ENCODE data around the gene BRD1.
"Not testable (repeated sequence)": the region's sequence is repeated elsewhere in the genome, so short reads cannot be mapped to it uniquely, and the experiment has no call there.

Gene BRD1

DNA sequence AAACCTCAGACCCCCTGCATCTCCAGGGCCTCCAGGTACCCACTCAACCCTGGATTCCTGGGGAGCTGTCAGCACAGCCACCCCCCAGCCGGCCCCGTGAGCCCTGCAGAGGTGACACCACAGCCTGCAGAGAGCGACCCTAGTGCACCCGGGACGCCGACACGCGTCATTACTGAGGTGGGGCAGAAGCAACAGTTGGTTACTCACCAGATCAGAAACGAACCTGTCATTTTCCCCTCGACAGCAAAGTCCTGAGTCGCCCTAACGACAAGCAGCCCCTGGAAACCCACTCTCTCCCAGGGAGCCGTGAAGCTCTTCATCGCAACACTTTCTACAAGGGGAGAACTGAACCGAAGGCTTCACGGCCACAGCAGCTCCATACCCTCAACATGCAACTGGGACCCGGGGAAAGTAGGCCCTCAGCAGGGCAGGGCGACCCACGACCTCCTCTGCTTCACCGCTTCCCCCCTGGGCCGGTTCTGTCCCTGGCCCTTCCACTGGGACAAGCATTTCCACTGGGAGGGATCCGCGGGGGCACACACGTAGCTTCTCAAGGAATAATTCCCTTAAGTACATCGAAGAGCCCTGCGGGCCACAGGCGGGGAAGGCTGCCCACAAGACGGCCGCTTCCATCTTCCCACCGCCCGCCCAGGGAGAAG lies 1.6 kb downstream of the BRD1 start:
- DNase-seq (ENCODE audit: low spot score), result peak; percentile 64

DNA sequence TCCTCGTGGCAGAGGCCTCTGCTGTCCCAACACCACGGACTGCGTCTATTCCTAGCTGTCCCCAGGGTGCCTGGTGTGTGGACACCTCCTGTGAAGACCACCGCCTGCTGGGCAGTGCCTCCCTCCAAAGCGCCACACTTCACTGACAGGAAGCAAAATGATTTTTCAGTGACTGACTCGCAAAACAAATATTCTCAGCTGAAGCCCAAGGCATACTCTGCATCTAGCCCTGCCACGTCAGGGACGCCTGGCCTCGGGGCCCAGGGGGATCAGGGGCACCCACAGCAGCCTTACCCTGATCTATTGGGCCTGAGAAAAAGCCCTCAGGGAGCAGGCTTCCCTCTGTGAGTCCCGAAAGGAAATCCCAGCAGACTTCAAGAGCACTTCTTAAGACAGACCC lies 2.2 kb downstream of the BRD1 start:
- no peak for DNase-seq (ENCODE audit: low spot score)

DNA sequence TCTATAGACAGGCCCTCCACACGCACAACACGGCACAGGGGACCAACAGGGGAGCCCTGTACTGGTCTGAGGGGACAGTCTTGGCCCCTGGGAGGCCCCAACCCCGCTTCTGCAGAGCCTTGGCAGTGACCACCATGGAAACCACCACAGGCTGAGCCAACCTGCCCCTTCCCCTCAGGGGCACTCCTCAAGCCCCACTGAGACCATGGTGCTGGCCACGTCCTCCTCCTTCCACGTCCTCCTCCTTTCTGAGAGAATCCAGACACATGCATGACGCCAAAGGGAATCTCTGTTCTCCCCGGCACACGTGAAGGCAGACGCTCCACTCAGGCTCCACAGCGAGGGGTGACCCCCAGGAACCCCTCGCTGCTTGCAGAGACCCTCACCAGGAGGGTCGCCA lies 2.7 kb downstream of the BRD1 start:
- no peak for DNase-seq (ENCODE audit: low spot score)

DNA sequence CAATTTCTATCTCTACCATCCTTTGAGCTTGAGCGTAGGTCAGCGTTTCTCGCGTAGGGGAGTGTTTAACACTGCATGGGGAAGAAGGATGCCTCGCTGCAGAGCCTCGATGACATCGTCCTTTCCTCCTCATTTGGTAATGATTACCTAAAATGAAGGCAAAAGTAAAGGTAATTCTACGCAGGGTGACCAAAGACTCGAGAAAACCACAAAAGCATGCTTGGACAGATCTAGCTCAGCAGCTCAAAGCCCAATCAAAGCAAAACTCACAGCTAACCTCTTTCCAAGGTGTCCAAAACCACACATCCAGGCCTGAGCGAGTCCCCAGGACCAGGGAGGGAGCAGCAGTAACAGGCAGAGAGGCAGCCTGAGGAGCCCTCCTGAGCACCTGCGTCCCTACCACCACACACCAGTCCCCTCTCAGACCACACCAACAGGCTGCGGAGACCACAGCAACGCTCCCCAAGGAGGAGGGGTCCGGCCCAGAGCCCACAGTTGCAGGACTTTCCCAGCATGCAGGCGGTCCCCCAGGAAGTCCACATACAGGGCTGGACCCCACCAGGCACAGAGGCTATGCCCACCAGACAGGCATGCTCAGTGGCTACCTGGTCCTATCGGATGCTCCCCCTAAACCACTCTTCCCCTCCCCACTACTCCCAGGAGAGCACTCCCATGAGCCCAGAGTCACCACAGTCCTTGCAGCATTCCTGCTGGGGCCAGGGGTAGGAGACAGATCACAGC lies 3.3 kb downstream of the BRD1 start:
- no peak for DNase-seq (ENCODE audit: low spot score)

DNA sequence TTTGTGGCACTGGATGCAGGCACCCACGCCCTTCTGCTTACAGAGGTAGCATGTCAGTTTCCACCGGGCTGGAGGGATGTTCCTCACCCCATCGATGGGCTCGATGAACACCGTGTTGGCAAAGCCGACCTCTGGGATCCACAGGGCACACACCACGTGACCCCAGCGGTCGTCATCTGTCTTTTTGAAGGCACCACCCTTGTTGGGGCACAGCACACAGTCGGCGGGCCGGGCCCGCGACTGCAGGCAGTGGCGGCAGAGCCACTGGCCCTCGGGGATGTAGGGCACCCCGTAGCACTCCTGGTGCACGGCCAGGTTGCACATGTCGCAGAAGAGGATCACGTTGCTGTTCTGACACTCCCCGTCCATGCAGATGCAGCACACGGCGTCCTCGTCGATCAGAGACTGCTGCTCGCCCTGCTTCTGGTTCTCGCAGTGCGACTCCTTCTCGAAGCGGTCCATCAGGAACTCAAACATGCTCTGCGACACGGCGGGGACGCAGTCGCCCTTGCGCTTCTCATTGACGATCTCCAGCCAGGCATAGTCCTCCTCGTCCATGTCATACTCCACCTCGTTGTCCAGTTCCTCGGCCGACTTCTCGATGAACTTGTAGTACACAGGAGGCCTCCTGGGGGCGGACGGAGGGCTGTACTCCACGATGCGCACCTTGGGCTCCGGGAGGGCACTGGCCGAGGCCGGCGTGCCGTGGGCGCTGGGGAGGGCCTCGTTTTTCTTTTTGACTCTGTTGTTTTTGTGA lies 4.2 kb downstream of the BRD1 start:
- no peak for DNase-seq (ENCODE audit: low spot score)

DNA sequence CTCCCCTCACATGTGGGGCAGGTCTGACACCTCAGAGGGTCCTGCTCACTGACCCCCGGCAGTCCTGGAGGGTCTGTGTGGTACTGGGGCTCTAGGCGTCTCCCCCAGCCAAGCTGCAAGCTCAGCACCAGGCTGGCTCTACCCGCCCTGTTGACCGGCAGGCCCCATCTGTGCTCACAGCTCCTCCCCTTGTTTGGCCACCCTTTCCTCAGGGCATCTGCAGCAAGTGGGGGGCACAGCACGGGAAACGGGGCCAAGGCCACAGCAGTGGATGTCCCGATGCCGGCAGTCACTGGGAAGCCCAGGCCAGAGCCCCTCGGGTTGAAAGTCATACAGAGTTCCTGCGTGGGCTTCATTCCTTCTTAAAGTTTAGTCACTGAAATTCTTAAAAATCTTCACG lies 5.9 kb downstream of the BRD1 start:
- DNase-seq (ENCODE audit: low spot score), result not testable (repeated sequence)

DNA sequence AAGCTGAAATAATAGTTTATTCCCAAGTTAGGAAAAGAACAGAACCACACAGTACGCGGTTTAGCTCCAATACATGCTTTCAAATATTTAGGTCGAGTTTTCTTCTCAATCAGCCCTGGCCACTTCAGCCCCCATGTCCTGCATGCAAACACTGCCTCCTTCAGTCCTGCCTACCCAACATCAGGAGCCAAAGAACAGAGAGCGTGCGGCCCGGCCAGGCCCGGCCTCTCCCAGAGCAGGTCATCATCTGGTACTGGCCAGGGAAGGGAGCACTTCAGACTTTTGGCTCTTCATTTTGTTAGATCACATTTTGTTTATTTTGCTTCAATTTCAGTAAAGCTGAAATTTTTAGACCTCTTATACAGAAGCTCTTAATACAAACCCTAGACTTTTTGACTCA lies 6.7 kb downstream of the BRD1 start:
- no peak for DNase-seq (ENCODE audit: low spot score)

DNA sequence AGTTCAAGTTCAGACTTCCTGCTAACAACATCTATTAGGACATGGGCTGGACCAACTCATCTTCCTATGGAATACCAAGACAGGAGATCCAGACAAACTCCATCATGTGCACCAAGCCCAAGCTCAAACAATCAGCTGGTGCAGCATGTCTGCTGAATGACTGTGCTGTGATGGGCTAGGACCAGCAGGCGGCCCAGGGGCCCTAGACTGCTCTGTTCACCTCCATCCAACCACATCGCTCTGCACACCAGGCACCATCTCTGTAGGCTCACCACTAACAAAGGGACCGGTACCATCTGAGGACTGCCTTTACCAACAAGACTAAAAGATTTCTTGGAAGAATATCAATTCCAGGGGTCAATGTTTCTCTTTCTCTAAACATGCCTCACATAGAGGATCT lies 10.3 kb downstream of the BRD1 start:
- DNase-seq (ENCODE audit: low spot score), result no peak

DNA sequence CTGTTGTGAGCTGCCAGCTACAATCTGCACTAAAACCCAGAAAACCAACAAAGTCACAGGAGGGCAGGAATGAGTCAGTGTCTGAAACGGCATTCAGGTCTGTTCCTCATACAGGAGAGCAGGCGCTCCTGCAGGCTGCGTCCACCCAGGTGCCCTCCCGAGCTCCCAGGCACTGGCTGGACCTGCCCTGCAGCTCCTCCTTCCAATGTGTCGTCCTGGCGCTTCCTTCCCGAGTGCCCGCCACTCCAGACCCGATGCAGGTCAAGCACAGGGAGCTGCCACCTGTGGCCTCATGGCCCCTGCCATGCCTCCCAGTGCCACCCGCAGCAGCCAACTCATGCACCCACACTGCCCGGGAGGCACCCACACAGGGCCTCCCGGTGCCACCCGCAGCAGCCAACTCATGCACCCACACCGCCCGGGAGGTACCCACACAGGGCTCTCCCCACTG lies 12.0 kb downstream of the BRD1 start:
- DNase-seq (ENCODE audit: low spot score), result no peak

DNA sequence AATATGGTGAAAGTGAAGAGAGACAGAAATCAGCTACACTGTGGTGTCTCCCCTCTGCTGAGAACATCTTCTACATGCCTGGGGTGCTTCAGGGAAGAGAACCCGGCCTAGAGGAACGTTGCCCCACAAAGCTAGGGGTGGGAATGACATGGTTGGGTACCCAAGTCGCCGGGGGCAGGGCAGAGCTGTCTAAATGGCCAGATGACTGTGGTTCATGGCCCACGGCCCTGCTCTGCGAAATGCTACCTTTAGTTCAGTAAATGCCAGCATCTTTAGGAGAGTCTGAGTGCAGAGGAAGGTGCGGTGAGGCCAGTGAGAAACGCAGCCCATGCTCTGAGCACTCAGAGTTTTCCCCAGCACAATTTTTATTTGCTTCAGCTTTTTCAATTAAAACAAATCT lies 12.8 kb downstream of the BRD1 start:
- DNase-seq (ENCODE audit: low spot score), result no peak

DNA sequence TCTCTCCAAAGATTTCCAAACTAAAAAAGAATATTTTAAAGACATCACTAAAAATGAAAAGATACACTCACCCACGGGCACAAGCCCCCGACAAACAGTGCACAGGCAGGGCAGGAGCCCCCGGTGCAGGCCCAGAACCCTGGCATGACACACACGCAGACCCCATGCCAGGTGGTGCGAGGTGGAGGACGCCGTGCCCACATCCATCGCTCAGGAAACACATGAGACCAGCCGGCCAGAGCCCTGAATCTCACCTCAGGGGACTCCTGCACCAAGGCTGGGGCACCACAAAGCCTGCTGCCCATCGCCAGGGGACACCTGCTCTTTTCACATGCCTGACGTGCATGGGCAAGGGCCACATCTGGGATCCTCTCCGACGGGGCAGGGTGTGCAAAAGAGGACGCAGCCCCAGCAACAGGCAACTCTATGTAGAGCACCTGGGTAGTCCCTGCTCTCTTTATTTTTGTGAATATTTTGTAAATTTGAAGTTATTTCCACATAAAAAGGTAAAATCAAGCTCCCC lies 13.4 kb downstream of the BRD1 start:
- DNase-seq (ENCODE audit: low spot score), result no peak

DNA sequence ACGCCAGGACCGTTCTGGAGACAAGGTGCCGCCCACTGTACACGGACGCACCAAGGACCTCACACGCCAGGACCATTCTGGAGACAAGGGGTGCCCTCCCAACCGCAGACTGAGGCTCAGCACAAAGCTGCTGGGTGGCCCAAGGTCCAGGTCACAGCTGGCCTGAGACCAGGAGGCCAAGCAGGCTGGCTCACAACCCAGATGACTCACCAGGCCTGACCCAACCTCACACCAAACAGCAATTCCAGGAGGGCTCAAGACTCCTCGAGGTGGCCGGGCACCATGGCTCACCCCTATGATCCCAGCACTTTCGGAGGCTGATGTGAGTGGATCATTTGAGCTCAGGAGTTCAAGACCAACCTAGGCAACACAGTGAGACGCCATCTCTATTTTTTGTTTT lies 14.8 kb downstream of the BRD1 start:
- DNase-seq (ENCODE audit: low spot score), result no peak

DNA sequence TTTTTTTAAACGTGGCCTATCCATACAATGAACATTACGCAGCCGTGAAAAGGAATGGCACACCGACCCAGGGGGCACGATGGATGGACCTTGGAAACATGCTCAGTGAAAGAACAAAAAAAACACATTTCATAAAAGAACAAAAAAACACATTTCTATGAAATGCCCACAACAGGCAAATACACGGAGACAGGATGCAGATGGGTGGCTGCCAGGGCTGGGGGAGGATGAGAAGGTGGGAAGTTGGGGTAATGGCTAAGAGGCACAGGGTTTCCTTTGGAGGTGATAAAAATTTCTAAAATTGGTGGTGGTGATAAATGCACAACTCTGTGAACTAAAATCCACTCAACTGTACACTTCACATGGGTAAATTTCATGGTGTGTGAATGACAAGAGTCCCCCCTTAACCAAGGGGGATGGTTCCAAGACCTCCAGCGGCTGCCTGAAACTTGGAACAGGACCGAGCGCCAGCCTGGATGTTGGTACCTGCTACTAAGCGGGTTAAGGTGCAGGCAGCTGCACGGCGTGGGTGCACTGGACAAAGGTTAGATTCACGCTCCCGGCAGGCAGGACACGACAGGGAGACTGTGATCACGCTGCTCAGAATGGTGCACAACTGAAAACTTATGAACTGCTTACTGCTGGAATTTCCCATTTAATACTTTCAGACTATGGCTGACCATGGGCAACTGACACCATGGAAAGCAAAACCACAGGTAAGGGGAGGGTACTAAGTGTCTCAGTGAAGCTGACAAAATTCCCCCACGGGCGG lies 16.5 kb downstream of the BRD1 start:
- DNase-seq (ENCODE audit: low spot score), result no peak

DNA sequence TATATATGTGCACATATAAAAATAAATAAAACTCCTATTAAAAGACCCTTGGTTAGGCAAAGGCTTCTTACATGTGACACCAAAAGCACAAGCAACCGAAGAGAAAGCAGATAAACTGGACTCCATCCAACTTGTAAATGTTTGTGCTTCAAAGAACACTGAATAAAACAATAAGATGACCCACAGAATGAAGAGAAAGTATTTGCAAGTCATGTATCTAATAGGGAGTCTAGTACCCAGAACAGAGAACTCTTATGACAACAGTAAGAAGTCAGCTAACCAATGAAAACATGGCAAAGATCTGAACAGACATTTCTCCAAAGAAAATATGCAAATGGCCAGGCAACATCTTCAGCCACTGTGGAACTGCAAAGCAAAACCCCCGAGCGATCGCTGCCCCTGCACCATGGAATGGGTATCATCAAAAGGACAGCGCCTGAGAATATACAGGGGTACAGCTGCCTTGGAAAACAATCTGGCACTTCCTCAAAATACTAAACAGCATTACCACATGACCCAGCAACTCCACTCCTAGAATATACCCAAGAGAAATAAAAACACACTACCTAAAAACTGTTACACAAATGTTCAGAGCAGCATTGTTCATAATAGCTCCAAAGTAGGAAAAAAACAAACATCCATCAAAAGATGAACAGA lies 17.2 kb downstream of the BRD1 start:
- no peak for DNase-seq (ENCODE audit: low spot score)

DNA sequence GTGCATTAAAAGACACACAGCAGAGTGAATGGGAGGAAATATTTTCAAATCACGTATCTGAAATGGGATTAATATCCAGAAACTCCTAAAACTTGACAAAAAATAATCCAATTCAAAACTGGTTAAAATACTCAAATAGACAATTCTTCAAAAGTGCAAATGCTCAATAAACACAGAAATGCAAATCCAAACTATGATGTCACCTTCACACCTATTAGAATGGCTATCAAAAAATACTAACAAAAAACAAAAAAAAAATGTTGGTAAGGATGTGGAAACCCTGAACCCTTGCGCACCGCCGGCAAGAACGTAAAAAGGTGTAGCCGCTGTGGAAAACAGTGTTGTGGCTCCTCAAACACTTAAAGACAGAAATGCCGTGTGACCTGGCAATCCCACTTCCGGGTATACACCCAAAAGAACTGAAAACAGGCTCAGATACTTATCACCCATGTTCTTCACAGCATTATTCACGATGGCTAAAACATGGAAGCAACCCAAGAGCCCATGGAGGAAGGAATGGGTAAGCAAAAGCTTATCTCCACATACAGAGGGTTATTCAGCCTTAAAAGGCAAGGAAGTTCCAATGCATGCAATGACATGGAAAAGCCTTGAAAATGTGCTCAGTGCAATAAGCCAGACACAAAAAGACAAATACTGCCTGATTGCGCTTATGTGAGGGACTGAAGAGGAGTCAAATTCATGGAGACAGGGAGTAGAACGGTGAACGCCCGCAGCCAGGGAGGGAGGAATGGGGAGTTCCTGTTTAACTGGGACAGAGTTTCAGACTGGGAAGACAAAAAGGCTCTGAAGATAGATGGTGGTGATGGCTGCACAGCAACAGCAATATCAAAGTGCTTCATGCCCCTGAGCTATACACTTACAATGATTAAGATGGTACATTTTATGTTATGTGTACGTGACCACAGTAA lies 19.6 kb downstream of the BRD1 start:
- no peak for DNase-seq (ENCODE audit: low spot score)

DNA sequence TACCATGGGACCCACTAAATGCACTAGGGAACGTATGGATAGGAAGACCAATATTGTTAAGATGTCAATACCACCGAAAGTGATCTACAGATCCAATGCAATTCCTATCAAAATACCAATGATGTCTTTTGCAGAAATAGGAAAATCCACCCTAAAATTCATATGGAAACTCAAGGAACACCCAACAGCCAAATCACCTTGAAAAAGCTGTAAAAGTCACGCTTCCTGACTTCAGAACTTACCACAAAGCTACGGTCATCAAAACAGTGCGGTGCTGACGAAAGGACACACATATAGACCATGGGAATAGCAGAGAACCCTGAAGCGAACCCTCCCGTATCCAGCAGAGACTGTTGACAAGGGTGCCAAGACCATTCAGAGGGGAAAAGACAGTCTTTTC lies 20.5 kb downstream of the BRD1 start:
- DNase-seq (ENCODE audit: low spot score), result no peak

DNA sequence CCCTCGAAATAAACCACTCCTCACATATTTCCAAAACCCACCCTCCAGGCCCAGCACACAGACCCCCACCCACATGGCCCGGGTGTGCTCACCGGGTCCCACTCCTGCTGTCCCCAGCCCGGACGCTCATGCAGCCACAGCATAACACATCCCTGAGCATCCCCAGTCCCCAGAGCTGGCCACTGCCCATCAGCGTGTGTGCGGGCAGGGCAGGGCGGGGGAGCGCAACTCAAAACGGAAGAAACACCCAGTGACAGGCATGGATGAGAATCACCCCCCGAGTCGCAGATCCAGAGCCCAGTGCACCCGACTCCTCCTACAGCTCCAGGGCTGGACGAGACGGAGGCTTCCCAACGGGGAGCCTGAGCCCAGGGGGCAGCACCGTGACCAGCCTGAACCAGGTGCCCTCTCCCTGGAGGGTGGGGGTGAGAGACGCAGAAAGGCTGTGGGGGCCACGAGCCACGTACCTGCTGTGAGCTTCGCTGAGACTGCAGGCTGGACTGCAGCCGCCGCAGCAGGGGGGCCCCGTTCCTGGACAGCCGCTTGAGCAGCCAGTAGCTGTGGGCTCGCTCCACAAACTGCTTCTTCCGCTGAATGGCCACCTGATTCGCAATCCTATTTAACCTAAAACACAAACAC lies 23.8 kb downstream of the BRD1 start:
- no peak for DNase-seq (ENCODE audit: low spot score)

DNA sequence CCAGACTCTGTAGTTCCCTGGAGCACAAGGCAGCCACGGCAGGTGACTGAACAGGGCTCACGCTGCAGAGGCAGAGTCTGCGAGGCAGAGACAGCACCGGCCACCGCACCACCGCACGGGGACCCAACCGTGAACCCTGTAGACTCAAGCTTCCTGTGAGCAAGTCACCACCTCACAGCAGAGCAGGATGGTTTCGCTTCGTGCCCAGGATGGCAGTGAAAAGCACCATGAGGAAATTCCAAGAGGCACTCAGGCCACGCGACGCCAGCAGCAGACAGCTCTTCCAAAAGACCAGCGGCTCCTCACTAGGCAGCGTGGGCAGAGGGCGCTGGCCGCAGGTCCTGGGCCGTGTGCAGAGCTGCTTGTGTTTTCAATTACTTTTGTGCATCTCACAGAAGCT lies 24.5 kb downstream of the BRD1 start:
- DNase-seq (ENCODE audit: low spot score), result no peak

DNA sequence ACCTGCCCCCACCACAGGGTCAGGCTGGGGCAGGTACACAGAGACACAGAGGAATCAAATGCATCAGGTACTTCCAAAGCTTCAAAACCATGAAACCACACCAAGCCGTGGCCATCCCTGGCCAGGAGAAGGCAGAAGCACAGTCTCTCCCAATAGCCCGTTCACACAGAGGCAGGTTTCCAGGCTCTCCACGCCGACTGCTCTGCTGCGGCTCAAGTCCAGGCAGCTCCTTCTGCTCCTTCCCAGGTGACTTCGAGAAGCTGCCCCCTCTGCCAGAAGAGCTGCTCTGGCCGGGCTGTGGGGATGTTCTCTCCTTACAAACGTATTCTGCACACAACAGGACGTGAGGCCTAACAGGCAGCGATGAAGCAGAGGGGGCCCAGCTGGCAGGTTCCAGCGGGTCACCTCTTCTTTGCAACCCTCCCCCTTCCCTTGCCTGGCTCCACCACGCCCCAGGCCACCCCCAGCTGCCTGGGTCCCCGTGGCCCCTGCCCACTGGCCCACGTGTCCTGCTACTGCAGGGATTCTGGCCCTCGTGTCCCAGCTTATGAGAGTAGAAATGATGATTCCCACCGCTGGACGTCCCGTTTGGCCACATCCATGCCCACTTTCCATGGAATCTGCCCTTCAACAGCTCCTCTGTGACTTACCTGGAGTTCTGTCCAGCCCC lies 26.1 kb downstream of the BRD1 start:
- no peak for DNase-seq (ENCODE audit: low spot score)
